GM21717 (cell line): ENCODE results near the gene SOHLH1.

Experiments
- ATAC-seq: cut with Tn5 transposase; IDR thresholded peaks from one replicate; pipeline ENCODE4 v1.9.1; 2021; ENCODE audit warnings: mild to moderate bottlenecking, moderate library complexity; ENCODE audit not compliant: unreplicated experiment

Gene SOHLH1

GRCh38 chr9:135662758-135663450, 36.4 kb downstream of the SOHLH1 start, which contains the start of gene LCN9:
Gene LCN9 (plus strand): TSS chr9:135663309. CDS start chr9:135663322, 13 bp downstream.
- ATAC-seq, result no peak

- ATAC-seq, result no peak
These were observed 37.3 kb downstream of the SOHLH1 start for GRCh38 chr9:135661816-135662560.

- no peak for ATAC-seq
These were observed 38.9 kb downstream of the SOHLH1 start for GRCh38 chr9:135660407-135660806.

GRCh38 chr9:135659252-135659651, 40.0 kb downstream of the SOHLH1 start:
- ATAC-seq, result no peak

- ATAC-seq, result no peak
These were observed 41.9 kb downstream of the SOHLH1 start for GRCh38 chr9:135657416-135657815.

- no peak for ATAC-seq
These were observed 44.0 kb downstream of the SOHLH1 start for GRCh38 chr9:135655317-135655716.

GRCh38 chr9:135650408-135650807, 48.9 kb downstream of the SOHLH1 start:
- no peak for ATAC-seq

- ATAC-seq, result no peak
These were observed 49.8 kb downstream of the SOHLH1 start for GRCh38 chr9:135649508-135649907.

GRCh38 chr9:135648494-135649410, 50.5 kb downstream of the SOHLH1 start:
- no peak for ATAC-seq

GRCh38 chr9:135647884-135648283, 51.4 kb downstream of the SOHLH1 start:
- no peak for ATAC-seq

GRCh38 chr9:135644631-135645218, 54.6 kb downstream of the SOHLH1 start:
- ATAC-seq, result no peak
